GM18870 (cell line): Measurements from ENCODE around the gene RAB6A.
"Not testable (repeated sequence)": the region's sequence is repeated elsewhere in the genome, so short reads cannot be mapped to it uniquely, and the experiment has no call there.

ENCODE experiments used
- ATAC-seq: cut with Tn5 transposase; IDR thresholded peaks from one replicate; pipeline ENCODE4 v1.9.1; 2021; ENCODE audit warnings: moderate library complexity; ENCODE audit not compliant: unreplicated experiment

Gene RAB6A

GRCh38 chr11:73760679-73761402 lies at the start of gene RAB6A:
Gene RAB6A (minus strand): TSS chr11:73761074. CDS start chr11:73760635, 439 bp downstream.
- ATAC-seq: peak; percentile 93

- ATAC-seq: no peak
Observed at GRCh38 chr11:73810637-73811036, 49.8 kb upstream of the RAB6A start.

- no peak for ATAC-seq
Observed at GRCh38 chr11:73808052-73808451, 47.2 kb upstream of the RAB6A start.

- no peak for ATAC-seq
Observed at GRCh38 chr11:73804712-73805111, 43.8 kb upstream of the RAB6A start.

- ATAC-seq: no peak
Observed at GRCh38 chr11:73801136-73801535, 40.3 kb upstream of the RAB6A start.

GRCh38 chr11:73800276-73800806 lies 39.5 kb upstream of the RAB6A start:
- no peak for ATAC-seq

GRCh38 chr11:73797457-73797856 lies 36.6 kb upstream of the RAB6A start:
- no peak for ATAC-seq

- no peak for ATAC-seq
Observed at GRCh38 chr11:73795925-73796632, 35.2 kb upstream of the RAB6A start.

GRCh38 chr11:73792584-73792983 lies 31.7 kb upstream of the RAB6A start:
- ATAC-seq: no peak

- no peak for ATAC-seq
Observed at GRCh38 chr11:73789279-73789670, 28.4 kb upstream of the RAB6A start.

- ATAC-seq: peak; percentile 73
Observed at GRCh38 chr11:73787643-73788558, 27.0 kb upstream of the RAB6A start, which contains the start of gene MRPL48. Gene MRPL48 (plus strand): TSS chr11:73787874. CDS start chr11:73787972, 98 bp downstream.

- no peak for ATAC-seq
Observed at GRCh38 chr11:73787051-73787642, 26.3 kb upstream of the RAB6A start.

GRCh38 chr11:73785467-73785866 lies 24.6 kb upstream of the RAB6A start:
- not testable (repeated sequence) for ATAC-seq

- no peak for ATAC-seq
Observed at GRCh38 chr11:73784734-73785133, 23.9 kb upstream of the RAB6A start.

GRCh38 chr11:73784080-73784634 lies 23.3 kb upstream of the RAB6A start:
- no peak for ATAC-seq

GRCh38 chr11:73783483-73784020 lies 22.7 kb upstream of the RAB6A start:
- no peak for ATAC-seq

- no peak for ATAC-seq
Observed at GRCh38 chr11:73781303-73781702, 20.4 kb upstream of the RAB6A start.

- ATAC-seq: peak; percentile 84
Observed at GRCh38 chr11:73779084-73779902, 18.4 kb upstream of the RAB6A start.

- not testable (repeated sequence) for ATAC-seq
Observed at GRCh38 chr11:73770811-73771210, 9.9 kb upstream of the RAB6A start.
